ENCODE data around the gene RPS15. TPM values are rescaled to one million over a fixed set of nuclear protein-coding genes. Genes with fewer than 3 reads are reported as not detected.

RPS15 gene
- total and polyA plus RNA-seq, 9 of the 15 experiments (the other 6 are each of a cell fraction or from before 2014, with no cell fraction given), result 605 to 2,791 (median 957) TPM

GRCh38 chr19:1438035-1438932 is at the start of gene RPS15 (continued):
- no peak for TF ChIP-seq PTRF (tag; IDR thresholded peaks at IDR 0.05)
- TF ChIP-seq ZNF511 (CRISPR knock-in tag; IDR thresholded peaks at IDR 0.05), result peak; percentile 71; the same call in 1 of the 2 replicates
- peak in 1 of 2 experiments; percentile 64; a peak in 1 of 4 replicates for TF ChIP-seq CSDE1 (IDR thresholded peaks at IDR 0.05)
- no peak for TF ChIP-seq CEBPG (CRISPR knock-in tag; IDR thresholded peaks at IDR 0.05)
- no peak for TF ChIP-seq CEBPG (tag; conservative IDR thresholded peaks at IDR 0.05 in 1 of 2, IDR thresholded peaks at IDR 0.05 in 1 of 2)
- TF ChIP-seq RBFOX2 (IDR thresholded peaks at IDR 0.05; ENCODE audit: low read depth, low read length), result peak; percentile 100
- TF ChIP-seq NFATC3 (IDR thresholded peaks at IDR 0.05), result no peak
- TF ChIP-seq GABPB1 (CRISPR knock-in tag; IDR thresholded peaks at IDR 0.05), result peak; percentile 98
- TF ChIP-seq SPI1 (IDR thresholded peaks at IDR 0.05; ENCODE audit: borderline replicate concordance, low read depth, low read length), result peak; percentile 96
- TF ChIP-seq DMBX1 (CRISPR knock-in tag; IDR thresholded peaks at IDR 0.05; ENCODE audit: borderline replicate concordance), result no peak
- no peak for TF ChIP-seq SMARCE1 (IDR thresholded peaks at IDR 0.05)
- peak; percentile 98 for TF ChIP-seq CXXC5 (CRISPR knock-in tag; IDR thresholded peaks at IDR 0.05)
- TF ChIP-seq FOXK2 (conservative IDR thresholded peaks at IDR 0.05 in 1 of 2, IDR thresholded peaks at IDR 0.05 in 1 of 2; ENCODE audit: low read depth in 2 of 2), result peak; percentile 66 to 78
- peak; percentile 61; the same call in 1 of the 2 replicates for TF ChIP-seq SMC3 (conservative IDR thresholded peaks at IDR 0.05; ENCODE audit: insufficient read depth, low read depth, low read length)
- TF ChIP-seq JUND (IDR thresholded peaks at IDR 0.05; ENCODE audit: borderline replicate concordance, low read depth, low read length), result peak; percentile 72
- no peak; the same call in 2 of the 3 replicates for TF ChIP-seq JUND (tag; IDR thresholded peaks at IDR 0.05; ENCODE audit: borderline replicate concordance, low read depth, low read length)
- peak; percentile 20; the same call in 1 of the 2 replicates for TF ChIP-seq PRMT5 (CRISPR knock-in tag; IDR thresholded peaks at IDR 0.05)
- TF ChIP-seq ZC3H11A (IDR thresholded peaks at IDR 0.05; ENCODE audit: low read depth, low read length), result peak; percentile 5; the same call in 1 of the 2 replicates
- peak; percentile 83 for TF ChIP-seq TFAP4 (CRISPR knock-in tag; IDR thresholded peaks at IDR 0.05; ENCODE audit: borderline replicate concordance)
- TF ChIP-seq ZKSCAN3 (CRISPR knock-in tag; IDR thresholded peaks at IDR 0.05), result no peak
- peak; percentile 60 to 83; a peak in 3 of 4 replicates for TF ChIP-seq MLLT1 (IDR thresholded peaks at IDR 0.05)
- TF ChIP-seq ERF (CRISPR knock-in tag; IDR thresholded peaks at IDR 0.05), result 0 out of 2 replicates have a peak, but pooled peaks have one; percentile 73
- peak; percentile 49 to 74 for TF ChIP-seq E2F6 (IDR thresholded peaks at IDR 0.05; ENCODE audit: borderline replicate concordance in 1 of 2, extremely low read depth in 1 of 2, insufficient read depth in 1 of 2, insufficient read length in 1 of 2, low read depth in 1 of 2, low read length in 1 of 2, poor library complexity in 1 of 2, severe bottlenecking in 1 of 2)

Data from K562 (cell line).